C1 segment of cervical spinal cord (tissue), 14 donors: ENCODE measurements around the gene PLA2G4A.

Source experiments
- DNase-seq, 14 donors: peaks; one replicate each; lab custom pipeline; 2025; lab: John Stamatoyannopoulos, UW

The PLA2G4A gene

GRCh38 chr1:186828611-186829454 lies at the start of gene PLA2G4A:
TSS of gene PLA2G4A (plus strand) at chr1:186828949. CDS start at chr1:186854355, 25,406 bp downstream.
- peak in 3 of 14 donors; percentile 13 to 29 (median 23) for DNase-seq

- DNase-seq: no peak
Observed at GRCh38 chr1:186780076-186780475, 48.7 kb upstream of the PLA2G4A start.

- no peak for DNase-seq
Observed at GRCh38 chr1:186781730-186782129, 47.0 kb upstream of the PLA2G4A start.

GRCh38 chr1:186782791-186783190 lies 46.0 kb upstream of the PLA2G4A start:
- DNase-seq: no peak

GRCh38 chr1:186783193-186783592 lies 45.6 kb upstream of the PLA2G4A start:
- no peak for DNase-seq

GRCh38 chr1:186785503-186785902 lies 43.2 kb upstream of the PLA2G4A start:
- no peak for DNase-seq

- no peak for DNase-seq
Observed at GRCh38 chr1:186790101-186790500, 38.6 kb upstream of the PLA2G4A start.

GRCh38 chr1:186792870-186793581 lies 35.7 kb upstream of the PLA2G4A start:
- DNase-seq: no peak

GRCh38 chr1:186793582-186793927 lies 35.2 kb upstream of the PLA2G4A start:
- no peak for DNase-seq

- no peak for DNase-seq
Observed at GRCh38 chr1:186798960-186799688, 29.6 kb upstream of the PLA2G4A start.

GRCh38 chr1:186799689-186800054 lies 29.1 kb upstream of the PLA2G4A start:
- no peak for DNase-seq

GRCh38 chr1:186802388-186802787 lies 26.4 kb upstream of the PLA2G4A start:
- no peak for DNase-seq

GRCh38 chr1:186804679-186805078 lies 24.1 kb upstream of the PLA2G4A start:
- DNase-seq: no peak

- DNase-seq: no peak
Observed at GRCh38 chr1:186806477-186806876, 22.3 kb upstream of the PLA2G4A start.

- DNase-seq: no peak
Observed at GRCh38 chr1:186807163-186807562, 21.6 kb upstream of the PLA2G4A start.

GRCh38 chr1:186811892-186812291 lies 16.9 kb upstream of the PLA2G4A start:
- DNase-seq: no peak

GRCh38 chr1:186812570-186812969 lies 16.2 kb upstream of the PLA2G4A start:
- no peak for DNase-seq

- no peak for DNase-seq
Observed at GRCh38 chr1:186813420-186813819, 15.3 kb upstream of the PLA2G4A start.

GRCh38 chr1:186819126-186819525 lies 9.6 kb upstream of the PLA2G4A start:
- DNase-seq: no peak

GRCh38 chr1:186819563-186819962 lies 9.2 kb upstream of the PLA2G4A start:
- DNase-seq: no peak

GRCh38 chr1:186829686-186830587 lies 1.2 kb downstream of the PLA2G4A start:
- DNase-seq: no peak
